Measurements from ENCODE around the gene TBXA2R.
A peak's percentile ranks its signal among the peaks of the same experiment; 100 is the strongest.
"Not testable (repeated sequence)": the region's sequence is repeated elsewhere in the genome, so short reads cannot be mapped to it uniquely, and the experiment has no call there.

The TBXA2R gene

GRCh38 chr19:3606690-3607289, at the start of gene TBXA2R:
TBXA2R (minus strand) TSS chr19:3606875; CDS start chr19:3600634, 6,241 bp downstream.
- DNase-seq (ENCODE audit: low read depth in 2 of 2, low spot score in 1 of 2) = peak in 1 of 2 donors; percentile 21

DNA sequence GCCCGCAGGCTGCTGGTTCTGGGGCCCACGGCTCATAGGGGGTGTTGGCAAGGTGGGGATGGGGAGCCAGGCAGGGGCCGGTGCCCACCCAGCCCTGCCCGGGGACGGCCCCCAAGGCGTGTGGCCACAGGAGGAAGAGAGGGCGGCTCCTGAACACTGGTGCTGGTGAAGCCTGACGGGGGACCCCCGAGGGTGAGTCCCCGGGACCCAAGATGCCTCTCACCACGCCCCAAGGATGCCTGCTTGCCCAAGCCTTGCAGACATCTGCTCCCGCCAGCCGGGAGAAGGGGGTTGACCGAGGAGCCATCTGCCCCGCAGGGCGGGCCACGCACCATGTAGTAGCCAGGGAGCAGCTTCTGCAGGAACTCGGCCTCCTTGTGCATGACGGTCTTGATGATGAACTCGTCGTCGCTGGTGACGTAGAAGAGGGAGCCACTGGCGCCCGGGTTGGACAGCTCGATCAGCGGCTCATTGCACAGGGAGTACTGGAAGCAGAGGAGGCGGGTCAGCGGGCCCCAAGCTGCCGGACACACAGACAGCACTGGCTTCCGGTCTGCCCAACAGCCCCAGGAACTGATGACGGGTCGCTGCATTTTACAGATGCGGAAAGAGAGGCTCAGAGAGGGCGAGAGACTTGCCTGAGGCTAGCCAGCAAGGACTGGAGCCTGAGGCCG, 49.5 kb upstream of the TBXA2R start:
- DNase-seq (ENCODE audit: low read depth in 2 of 2, low spot score in 1 of 2) = no peak

DNA sequence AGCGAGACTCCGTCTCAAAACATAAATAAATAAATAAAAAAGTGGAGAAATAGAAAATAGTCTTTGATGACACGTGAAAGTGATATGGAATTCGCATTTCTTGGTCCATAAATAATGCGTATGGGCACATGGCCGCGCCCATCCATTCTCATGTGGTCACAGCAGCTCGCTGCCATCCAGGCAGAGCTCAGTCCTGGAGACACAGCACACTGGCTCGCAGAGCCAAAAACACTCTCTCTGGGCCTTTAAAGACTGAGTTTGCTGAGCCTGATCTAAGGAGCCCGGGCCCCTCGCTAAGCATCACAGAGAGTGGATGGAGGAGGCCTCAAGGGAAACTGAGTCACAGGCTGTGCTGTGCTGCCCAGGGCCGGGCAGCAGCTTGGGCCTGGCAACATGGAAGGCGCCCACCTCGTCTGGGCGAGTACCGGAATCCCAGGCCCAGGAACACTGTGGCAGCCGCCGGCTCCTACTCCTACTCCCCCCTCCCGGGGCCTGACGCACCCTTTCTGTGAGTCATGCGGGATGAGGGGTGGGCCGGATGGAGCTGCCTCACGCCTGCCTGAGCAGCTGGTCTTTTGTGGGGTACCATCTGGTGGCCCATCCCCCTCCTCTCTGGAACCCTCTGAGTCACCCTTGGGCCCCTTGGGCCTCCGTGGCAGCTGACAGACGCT, 48.9 kb upstream of the TBXA2R start:
- no peak for DNase-seq (ENCODE audit: low read depth in 2 of 2, low spot score in 1 of 2)

DNA sequence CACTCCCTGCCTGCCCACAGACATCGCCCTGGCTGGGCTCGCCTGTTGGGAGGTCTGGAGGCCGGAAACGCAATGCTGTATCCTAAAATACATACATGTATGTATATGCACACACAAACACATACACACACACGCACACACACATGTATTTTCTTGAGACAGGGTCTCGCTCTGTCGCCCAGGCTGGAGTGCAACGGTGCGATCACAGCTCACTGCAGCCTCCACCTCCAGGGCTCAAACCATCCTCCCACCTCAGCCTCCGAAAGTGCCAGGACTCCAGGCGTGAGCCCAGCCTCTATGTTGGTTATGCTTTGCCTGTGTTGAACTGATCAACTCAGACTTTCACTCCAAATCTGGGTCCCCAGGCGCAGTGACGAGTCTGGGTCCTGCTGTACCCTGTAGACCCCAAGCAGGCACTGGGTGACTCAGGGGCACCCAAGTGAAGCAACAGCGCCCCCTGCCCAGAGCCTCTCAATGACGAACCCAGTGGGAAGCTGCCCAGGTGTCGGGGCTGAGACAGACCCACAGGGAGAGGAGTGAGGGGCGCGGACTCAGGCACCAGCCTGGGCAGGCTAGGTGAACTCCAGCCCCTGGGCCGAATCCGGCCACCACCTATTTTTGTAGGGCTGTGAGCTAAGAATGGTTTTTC, 47.3 kb upstream of the TBXA2R start:
- no peak for DNase-seq (ENCODE audit: low read depth in 2 of 2, low spot score in 1 of 2)

- no peak for DNase-seq (ENCODE audit: low read depth in 2 of 2, low spot score in 1 of 2)
Measured at GRCh38 chr19:3653081-3653795, 46.6 kb upstream of the TBXA2R start.

- DNase-seq (ENCODE audit: low read depth in 2 of 2, low spot score in 1 of 2) = no peak
Measured at GRCh38 chr19:3652422-3652821, 45.7 kb upstream of the TBXA2R start.

DNA sequence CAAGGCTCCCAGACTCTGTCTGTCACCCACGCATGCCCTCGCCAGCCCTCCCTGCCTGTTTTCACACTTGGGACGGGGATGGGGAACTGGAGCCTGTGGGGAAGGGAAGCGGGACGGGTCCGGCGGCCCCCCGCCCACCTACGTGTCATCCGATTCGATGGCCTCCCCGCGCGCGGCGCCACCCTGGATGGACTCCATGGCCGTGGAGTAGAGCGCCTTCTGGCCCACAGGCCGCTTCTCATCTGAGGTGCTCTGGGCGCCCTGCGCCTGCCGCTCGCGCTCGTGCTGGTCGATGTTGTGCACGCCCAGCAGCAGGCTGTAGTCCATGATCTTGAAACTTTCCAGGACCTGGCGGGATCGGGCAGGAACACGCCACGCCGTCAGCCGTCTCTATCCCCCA, 45.0 kb upstream of the TBXA2R start:
- no peak for DNase-seq (ENCODE audit: low read depth in 2 of 2, low spot score in 1 of 2)

DNA sequence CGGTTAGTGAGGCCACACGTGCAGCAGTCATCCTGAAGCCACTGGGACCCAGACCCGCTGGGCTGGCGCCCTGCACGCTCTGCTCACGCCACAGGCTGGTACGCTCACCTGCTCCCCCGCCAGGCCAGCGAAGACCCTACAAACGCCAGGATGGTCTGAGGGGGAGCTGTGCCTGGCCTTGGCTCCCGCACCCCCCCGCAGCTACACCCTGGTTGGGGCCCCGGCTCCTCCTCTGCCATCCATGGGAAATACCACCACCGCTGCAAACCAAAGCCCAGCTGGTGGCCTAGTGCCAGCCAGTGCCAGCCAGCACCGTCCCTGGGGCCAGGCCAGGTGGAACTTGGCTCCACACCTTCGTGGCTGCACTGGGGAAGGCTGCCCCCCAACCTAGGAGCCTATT, 43.2 kb upstream of the TBXA2R start:
- no peak for DNase-seq (ENCODE audit: low read depth in 2 of 2, low spot score in 1 of 2)

- DNase-seq (ENCODE audit: low read depth in 2 of 2, low spot score in 1 of 2) = no peak
Measured at GRCh38 chr19:3648037-3648905, 41.6 kb upstream of the TBXA2R start.

DNA sequence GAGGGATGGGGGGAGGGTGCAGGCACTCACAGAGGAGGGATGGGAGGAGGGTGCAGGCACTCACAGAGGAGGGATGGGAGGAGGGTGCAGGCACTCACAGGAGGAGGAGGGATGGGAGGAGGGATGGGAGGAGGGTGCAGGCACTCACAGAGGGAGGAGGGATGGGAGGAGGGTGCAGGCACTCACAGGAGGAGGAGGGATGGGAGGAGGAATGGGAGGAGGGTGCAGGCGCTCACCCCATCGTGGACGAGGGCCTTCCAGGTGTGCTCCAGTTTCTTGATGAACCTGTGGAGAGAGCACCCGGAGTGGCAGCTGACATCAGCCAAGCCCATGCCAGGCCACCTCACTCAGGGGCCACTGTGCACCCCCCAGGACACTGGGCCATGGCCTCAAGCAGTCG, 40.4 kb upstream of the TBXA2R start:
- DNase-seq (ENCODE audit: low read depth in 2 of 2, low spot score in 1 of 2) = not testable (repeated sequence)

DNA sequence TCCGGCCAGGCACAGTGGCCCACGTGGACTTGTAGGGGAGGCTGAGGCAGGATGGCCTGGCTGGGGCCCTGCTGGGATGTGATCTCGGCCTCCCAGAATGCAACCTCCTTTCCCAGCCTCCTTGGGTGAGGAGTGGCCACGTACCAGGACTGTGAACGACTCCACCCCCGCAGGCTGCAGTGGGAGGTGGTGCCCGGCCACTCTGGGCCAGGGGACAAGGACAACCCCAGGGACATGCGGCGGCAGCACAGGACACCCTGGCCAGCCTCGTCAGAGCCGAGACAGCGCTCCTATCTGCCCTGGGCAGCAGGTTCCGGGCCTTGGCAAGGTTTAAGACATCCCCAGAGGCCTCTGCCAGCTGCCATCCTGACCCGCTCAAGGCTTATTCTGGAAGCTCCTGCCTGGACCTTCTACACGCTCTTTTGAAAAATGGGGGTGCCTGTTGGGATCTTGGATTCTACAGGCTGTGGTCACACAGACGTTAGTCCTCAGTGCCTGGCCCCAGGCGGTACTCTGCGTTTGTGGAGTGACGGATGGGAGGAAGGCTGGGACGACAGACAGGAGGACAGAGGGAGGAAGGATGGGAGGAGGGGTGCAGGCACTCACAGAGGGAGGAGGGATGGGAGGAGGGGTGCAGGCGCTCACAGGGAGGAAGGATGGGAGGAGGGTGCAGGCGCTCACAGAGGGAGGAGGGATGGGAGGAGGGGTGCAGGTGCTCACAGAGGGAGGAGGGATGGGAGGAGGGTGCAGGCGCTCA, 39.8 kb upstream of the TBXA2R start:
- no peak for DNase-seq (ENCODE audit: low read depth in 2 of 2, low spot score in 1 of 2)

GRCh38 chr19:3645726-3646125, 39.1 kb upstream of the TBXA2R start:
- no peak for DNase-seq (ENCODE audit: low read depth in 2 of 2, low spot score in 1 of 2)

GRCh38 chr19:3645067-3645396, 38.4 kb upstream of the TBXA2R start:
- no peak for DNase-seq (ENCODE audit: low read depth in 2 of 2, low spot score in 1 of 2)

- DNase-seq (ENCODE audit: low read depth in 2 of 2, low spot score in 1 of 2) = no peak
Measured at GRCh38 chr19:3644351-3645066, 37.8 kb upstream of the TBXA2R start.

DNA sequence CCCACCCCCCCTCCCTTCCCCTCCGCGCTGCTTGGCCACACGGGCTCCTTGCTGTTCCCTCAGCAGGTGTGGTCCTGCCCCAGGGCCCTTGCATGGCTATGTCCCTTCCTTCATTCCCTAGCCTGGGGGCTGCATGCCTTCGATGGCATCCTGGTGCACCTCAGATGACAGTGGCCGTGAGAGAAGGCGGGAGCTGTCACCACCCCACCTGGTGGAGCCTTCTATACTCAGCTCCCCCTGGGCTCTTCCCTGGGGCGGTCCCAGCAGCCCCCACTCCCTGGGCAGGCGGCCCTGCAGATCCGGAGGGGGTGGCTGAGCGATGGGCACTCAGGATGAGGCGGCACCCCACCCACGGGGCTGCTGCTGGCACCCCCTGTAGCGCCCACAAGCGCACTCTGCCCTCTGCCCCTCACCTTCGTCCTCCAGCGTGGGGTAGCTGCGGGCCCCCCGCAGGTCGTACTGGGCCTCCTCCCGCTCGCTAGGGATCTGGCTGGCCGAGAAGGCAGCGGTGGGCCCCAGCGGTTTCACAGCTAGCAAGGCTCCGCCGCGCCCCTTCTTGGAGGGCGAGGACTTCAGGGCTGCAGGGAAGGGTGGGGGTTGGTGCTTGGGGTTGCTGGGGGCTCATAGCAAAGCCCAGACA, 37.1 kb upstream of the TBXA2R start:
- DNase-seq (ENCODE audit: low read depth in 2 of 2, low spot score in 1 of 2) = no peak

- no peak for DNase-seq (ENCODE audit: low read depth in 2 of 2, low spot score in 1 of 2)
Measured at GRCh38 chr19:3642987-3643673, 36.5 kb upstream of the TBXA2R start.

DNA sequence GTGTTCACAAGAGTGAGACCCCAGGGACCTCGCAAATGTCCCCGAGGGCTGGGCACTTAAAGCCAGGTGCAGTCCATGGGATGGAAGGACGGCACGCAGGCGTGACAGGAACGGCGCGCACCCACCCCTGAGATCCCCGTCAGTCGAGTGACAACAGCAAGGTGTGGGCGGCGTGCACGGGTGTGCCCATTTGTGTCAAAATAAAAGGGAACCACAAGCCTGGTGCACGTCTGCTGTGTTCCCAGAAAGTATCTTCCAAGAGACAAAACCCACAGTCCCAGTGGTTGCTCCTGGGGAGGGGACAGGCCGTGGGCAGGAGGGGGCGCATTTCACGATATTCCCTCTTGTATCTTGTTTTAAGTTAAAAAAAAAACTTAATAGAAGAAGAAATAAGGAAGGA, 35.6 kb upstream of the TBXA2R start:
- DNase-seq (ENCODE audit: low read depth in 2 of 2, low spot score in 1 of 2) = no peak

Measured in stimulated activated CD8-positive, alpha-beta memory T cell treated with anti-CD3 and anti-CD28 coated beads, Interleukin-4, amount 100 ng/mL, for 1 hour (primary cell).